ENCODE data around the gene CCL15. TPM values are rescaled to one million over a fixed set of nuclear protein-coding genes. Genes with fewer than 3 reads are reported as not detected.

Gene CCL15
- total RNA-seq, 4 donors from 2014 or later: not detected

GRCh38 chr17:36004594-36005108, 3.3 kb upstream of the CCL15 start:
- TF ChIP-seq, protein P1, sequence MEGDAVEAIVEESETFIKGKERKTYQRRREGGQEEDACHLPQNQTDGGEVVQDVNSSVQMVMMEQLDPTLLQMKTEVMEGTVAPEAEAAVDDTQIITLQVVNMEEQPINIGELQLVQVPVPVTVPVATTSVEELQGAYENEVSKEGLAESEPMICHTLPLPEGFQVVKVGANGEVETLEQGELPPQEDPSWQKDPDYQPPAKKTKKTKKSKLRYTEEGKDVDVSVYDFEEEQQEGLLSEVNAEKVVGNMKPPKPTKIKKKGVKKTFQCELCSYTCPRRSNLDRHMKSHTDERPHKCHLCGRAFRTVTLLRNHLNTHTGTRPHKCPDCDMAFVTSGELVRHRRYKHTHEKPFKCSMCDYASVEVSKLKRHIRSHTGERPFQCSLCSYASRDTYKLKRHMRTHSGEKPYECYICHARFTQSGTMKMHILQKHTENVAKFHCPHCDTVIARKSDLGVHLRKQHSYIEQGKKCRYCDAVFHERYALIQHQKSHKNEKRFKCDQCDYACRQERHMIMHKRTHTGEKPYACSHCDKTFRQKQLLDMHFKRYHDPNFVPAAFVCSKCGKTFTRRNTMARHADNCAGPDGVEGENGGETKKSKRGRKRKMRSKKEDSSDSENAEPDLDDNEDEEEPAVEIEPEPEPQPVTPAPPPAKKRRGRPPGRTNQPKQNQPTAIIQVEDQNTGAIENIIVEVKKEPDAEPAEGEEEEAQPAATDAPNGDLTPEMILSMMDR (IDR thresholded peaks at IDR 0.05; ENCODE audit: low read depth): no peak

DNA sequence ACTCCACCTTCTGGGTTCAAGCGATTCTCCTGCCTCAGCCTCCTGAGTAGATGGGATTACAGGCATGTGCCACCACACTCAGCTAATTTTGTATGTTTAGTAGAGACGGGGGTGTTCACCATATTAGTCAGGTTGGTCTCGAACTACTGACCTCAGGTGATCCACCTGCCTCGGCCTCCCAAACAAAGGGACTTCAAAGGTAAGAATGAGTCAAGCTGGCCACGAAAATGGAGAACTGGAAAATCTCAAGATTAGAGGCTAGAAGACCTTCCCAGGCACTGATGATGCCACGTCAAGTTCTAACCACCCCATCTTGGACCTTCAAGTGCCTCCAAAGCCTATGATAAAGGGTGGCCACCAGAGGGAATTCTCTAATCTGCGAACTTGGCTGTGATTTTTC, 1.3 kb upstream of the CCL15 start:
- TF ChIP-seq, protein P1 (IDR thresholded peaks at IDR 0.05; ENCODE audit: low read depth): no peak

DNA sequence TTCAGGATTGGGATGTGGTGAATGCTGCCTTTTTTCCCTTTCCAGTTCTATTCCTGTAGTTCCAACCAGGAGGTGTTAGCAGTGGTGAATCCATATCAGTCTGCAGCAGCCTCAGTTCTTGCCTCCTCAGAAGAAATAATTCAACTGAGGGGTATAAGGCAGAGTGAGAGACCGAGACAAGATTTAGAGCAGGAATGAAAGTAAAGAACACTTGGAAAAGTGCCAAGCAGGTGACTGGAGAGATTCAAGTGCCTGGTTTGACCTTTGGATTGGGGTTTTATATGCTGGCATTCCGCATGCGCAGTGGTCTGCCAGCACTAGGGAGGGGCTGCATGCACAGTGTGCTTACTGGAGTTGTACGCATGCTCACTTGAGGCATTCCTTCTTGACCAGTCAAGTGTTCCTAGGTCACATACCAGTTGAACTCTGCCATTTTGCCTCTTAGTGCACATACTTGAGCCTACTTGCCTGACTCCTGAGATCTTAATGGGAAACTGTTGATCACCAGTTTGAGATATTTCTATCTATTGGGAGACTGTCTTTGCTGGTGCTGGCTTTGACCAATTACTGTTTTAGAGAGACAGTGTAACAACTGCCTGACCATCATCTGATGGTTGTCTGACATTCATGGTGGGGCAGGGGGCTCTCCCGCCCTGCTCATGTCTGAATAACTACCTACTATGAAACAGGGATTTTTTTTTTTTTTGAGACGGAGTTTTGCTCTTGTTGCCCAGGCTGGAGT, 680 bp upstream of the CCL15 start:
- TF ChIP-seq, protein P1 (IDR thresholded peaks at IDR 0.05; ENCODE audit: low read depth): no peak

DNA sequence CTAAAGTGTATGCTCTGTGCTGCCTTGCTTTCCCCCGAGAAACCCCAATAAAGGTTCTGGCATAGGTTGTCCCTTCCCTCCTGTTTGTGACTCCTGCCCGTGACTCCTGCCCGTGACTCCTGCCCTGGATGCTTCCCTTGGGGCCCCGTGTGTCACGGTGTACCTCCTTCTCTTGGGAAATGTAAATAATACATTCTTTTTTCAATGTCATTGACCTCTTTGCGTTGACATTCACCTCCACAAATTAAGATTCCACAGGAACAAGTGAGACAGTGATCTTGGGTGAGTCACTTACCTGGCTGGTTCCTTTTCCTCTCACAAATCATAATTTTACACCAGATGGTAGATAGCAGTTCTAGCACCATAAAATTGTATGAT, 632 bp downstream of the CCL15 start:
- TF ChIP-seq, protein P1 (IDR thresholded peaks at IDR 0.05; ENCODE audit: low read depth): no peak

- TF ChIP-seq, protein P1 (IDR thresholded peaks at IDR 0.05; ENCODE audit: low read depth): no peak
These were observed 2.6 kb downstream of the CCL15 start for GRCh38 chr17:35998756-35999155.

DNA sequence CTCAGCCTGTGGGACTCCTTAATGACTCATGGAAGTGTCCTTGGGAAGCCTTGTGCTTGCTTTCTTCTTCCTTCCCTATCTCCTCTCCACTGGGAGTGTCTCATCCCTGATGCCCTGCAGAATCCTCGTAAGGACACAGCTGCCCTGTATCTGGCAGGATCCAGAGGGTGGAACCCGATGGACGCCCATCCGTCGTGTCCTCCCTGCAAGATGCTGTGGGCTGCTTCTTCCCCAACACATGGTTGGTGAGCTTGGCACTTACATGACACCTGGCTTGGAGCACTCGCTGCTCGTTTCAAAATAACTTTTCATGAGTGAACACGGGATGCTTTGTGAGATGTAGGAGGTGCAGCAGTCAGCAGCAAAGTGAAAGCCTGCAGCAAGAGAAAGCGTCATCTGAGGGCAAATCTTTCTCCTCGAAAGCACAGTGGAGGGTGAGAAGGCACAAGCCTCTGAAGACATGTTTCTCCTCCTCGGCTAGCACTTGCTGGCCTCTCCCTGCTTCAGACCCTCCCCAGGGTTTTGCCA, 3.3 kb downstream of the CCL15 start:
- TF ChIP-seq, protein P1 (IDR thresholded peaks at IDR 0.05; ENCODE audit: low read depth): no peak

DNA sequence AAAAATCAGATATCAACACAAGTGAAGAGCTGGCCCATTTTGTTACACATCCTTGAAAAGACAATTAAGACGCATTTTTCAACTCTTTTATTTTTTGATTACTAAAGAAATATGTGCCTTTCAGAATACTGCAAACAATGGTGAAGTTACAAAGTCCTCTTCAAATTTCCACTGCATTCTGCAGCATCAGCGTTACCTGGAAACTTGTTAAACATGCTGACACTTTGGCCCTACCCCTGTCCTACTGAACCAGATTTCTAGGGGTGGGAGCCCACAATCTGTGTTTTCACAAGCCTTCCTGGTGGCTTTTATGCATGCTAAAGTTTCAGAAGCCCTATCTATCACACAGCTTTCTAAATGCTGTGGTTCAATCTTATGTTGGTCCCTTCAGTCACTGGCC, 10.3 kb downstream of the CCL15 start:
- TF ChIP-seq, protein P1 (IDR thresholded peaks at IDR 0.05; ENCODE audit: low read depth): no peak
